GOT3 (cell line): Measurements from ENCODE around the gene ADGRD1.
"Not testable (repeated sequence)": the region's sequence is repeated elsewhere in the genome, so short reads cannot be mapped to it uniquely, and the experiment has no call there.

Source experiments
- DNase-seq: peaks from one replicate; lab custom pipeline; 2025; ENCODE audit warnings: mixed read lengths; lab: John Stamatoyannopoulos, UW

The ADGRD1 gene

DNA sequence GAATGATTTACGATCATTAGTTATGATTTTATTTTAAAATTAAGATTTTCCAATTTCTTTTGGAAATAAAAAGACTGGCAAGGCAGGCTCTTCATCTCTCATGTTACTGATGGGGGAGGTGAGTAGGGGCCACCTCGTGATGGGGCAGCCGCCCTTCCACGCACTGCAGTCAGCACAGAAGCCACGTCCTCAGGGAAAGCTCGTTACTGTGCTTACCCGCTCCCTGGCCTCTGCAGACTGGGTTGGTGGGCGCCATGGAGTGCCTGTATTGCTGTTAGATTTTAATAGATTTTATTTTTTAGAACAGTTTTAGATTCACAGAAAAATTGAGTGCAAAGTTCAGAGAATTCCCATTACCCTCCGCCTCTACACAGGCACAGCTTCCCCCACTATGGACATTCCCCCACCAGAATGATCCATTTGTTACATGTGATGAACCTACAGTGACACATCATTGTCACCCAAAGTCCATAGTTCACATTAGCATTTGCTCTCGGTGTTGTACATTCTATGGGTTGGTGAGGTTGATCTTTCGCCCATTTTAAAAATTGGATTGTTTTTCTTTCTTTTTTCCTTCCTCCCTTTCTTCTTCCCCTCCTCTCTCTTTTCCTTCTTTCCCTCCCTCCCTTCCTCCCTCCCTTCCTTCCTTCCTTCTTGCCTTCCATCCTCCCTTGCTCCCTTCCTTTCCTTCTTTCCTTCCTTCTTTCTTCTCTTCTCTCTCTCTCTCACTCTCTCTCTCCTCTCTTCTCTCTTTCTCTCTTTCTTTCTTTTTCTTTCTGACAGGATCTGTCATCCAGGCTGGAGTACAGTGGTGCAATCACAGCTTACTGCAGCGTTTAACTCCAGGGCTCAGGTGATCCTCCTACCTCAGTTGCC, 30.7 kb downstream of the ADGRD1 start:
- DNase-seq, result no peak

DNA sequence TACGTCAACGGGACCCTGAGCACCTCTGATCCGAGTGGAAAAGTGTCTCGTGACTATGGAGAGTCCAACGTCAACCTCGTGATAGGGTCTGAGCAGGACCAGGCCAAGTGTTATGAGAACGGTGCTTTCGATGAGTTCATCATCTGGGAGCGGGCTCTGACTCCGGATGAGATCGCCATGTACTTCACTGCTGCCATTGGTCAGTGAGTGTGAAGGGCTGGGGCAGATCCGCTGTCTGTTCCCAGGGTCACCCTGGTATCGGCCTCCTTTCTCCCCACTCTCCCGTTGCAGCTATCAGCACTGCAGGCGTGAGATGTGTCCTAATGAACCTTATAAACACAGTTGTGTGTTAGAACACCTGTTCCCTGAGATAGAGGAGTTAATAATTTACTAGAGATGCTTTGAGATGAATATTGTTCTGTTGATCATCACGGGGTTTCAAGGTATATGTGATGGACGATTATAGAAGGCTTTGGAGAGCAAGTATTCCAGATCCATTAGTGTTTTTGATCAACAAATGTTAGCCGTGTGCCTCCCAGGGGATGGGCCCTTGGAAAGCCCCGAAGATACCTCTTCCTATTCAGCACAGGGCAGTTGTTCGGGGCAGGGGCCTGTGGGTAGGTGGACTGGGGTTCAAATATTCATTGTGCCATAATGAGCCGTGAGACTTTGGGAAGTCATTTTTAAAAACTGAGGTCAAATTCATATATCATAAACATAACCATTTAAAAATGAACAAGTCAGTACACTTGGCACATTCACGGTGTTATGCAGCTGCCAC, 33.6 kb downstream of the ADGRD1 start:
- DNase-seq, result no peak

DNA sequence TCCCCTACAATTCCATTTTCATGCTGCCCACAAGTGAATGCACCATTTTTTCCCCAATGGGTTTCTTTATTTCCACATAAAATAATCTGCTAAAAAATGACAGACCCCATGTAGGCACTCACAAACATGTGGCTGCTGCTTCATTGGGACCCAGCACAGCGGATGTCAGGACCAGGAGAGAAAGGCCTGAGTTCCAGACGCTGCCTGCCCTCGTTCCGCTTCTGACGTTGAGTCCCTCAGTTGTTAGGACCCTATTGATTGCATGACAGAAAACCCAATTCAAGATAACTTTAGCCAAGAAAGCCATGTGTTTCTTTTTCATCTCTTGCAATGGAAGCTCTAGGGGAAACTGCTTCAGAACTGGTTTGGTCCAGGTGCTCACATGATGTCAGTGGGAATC, 34.6 kb downstream of the ADGRD1 start:
- DNase-seq, result no peak

DNA sequence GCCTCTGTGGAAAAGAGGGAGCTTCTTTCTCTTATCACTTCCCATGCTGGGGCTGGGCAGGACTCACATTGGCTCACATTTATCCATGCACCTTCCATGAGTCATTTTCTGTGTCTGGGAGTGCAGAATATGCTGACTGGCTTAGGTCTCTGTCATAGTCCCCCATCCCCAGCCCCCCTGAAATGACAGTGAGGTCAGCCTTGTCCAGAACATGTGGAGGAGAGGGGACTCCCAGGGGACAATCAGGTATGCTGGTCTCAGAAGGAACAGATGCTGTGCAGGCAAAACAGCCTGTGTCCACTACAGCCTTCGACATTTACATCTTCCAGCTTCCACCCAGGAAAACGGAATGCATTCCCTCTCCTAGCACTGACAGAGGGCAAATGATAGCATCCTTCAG, 35.0 kb downstream of the ADGRD1 start:
- no peak for DNase-seq

DNA sequence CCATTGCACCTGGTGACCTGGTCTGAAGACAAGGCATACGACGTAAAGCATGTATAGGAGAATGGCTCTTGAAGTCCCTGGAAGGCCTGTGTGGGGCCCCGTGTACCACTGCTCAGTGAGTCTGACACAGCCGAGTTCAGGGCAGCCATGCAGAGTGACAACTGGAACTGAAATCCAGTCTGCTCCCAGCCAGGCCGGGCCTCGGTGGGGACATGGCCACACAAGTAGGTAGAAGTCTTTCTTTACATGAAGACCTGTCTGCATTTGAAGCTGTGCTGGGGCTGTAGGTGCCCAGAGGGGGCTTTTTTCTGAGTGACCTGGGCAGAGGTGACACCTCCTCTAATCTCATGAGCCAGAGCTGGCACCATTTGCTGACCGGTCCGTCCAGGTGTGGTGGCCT, 35.7 kb downstream of the ADGRD1 start:
- no peak for DNase-seq

DNA sequence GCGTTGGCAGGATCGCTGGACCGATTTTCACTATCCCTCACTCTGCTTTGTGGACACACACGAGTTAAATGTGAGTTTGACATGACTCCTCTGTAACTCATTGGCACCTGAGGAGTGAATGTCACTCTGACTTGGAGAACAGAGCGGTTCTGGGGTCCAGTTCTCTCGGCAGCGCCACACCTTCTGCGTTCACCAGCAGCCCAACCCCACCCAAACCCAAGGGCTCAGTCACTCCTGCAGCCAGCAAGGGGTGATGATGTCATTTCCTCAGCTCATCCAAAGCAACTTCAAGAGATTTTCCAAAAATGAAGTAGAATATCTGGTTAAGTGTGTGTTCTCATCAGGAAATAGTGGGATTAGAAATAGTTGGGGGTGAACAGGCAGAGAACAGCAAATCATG, 36.3 kb downstream of the ADGRD1 start:
- DNase-seq, result no peak

DNA sequence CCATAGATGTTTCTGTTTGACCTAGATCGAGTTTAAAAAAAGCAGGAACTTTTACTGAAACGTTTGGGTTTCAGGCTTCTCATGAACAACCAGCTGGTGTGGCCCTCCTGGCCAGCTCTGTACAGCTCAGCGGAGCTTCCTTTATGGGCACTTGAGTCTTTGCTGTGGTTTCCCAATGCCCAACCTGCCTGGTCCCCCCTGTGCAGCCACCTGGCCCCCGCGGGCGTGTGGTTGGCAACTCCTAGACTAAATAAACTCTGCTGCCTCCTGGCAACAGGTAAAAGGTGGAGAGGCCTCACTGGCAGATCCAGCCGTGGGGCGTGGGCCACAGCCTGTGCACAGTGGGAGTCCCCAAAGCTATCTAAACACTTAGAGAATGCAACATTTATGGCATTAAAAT, 38.7 kb downstream of the ADGRD1 start:
- DNase-seq, result no peak

DNA sequence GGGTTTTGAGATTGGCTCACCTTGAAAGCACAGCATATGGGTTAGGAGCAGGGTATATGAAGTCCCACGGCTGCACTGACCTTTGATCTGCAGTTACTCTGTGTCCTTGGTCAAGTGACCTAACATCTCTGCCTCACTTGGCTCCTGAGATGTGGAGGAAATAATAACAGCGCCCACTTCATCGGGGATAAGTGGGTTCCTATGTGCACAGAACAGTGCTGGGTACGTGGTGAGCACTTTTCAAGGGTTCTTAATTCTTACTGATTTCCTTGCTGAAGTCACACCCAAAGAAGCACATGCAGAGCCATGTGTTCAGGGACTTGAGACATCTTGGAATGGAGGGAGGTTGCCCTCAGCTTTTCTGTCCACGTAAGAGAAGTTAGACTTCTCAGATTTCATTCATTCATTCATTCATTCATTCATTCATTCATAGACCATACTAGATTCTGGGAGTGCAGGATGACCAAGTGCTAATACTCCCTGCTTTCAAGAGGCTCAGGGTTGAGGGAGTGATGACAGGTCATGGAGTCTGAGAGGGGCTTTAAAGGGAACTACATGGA, 39.4 kb downstream of the ADGRD1 start:
- no peak for DNase-seq

DNA sequence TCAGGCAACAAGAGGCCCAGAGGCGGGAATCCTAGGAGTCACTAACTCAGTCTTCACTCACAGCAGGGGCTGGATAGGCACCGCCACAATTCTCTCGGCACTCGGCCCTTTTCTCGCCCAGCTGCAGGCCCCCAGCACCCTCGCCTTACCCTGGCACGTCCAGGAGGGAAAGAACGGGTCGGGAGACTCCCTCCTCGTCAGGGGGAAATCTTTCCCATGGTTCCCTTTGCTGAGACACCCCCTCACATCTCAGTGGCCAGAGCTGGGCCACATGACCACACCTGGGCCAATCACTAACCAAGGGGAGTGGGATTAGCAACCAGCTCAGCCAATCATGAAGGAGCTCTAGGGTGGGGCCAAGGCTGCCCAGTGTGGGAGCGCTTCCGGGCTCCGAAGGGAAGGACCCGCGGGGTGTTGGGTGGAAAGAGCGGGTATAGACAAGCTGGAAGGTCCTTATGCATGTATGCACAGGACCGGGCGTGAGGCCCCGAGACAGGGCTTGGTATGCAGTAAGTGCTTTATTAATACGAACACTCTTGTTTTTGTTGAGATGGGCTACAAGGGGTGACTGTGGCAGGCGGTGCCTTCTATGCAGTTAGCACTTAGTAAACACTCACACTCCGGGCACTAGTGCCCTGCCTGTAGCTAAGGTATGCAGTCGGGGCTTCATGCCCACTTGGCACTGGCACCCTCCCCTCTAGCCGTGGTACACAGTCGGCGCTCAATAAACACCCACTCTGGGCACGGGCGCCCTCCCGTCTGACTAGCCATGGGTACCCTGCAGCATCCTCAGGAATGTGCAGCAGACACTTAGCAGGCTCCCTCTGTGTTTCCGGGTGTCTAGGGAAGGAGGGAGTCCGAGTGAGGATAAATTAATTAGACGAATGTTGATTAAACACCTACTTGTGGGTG, 40.3 kb downstream of the ADGRD1 start:
- DNase-seq, result no peak

DNA sequence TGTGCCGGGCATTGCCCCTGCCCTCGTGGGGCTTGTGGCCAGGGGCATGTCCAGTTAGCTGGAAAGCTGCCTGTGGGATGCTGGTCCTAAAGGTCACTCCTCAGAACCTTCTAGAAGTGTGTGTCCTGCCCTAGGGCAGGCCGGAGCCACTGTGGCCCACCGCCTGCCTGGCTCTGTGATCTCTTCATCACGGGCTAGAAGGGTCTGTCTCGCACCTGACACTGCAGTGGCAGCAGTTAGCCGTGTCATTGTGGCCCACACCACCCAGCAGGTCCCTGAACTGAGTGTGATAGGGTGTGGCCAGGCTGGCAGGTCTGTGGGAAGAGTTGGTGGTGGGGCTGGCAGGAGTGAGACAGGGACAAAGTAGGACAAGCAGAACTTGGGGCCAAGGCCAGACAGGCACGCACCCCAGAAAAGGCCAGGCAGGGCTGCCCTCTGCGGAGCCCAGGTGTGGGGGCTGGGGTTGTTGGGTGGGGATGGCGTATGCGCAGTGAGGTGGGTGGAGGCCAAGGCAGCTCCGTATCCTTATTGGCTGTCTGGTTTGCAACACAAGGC, 41.2 kb downstream of the ADGRD1 start:
- no peak for DNase-seq

DNA sequence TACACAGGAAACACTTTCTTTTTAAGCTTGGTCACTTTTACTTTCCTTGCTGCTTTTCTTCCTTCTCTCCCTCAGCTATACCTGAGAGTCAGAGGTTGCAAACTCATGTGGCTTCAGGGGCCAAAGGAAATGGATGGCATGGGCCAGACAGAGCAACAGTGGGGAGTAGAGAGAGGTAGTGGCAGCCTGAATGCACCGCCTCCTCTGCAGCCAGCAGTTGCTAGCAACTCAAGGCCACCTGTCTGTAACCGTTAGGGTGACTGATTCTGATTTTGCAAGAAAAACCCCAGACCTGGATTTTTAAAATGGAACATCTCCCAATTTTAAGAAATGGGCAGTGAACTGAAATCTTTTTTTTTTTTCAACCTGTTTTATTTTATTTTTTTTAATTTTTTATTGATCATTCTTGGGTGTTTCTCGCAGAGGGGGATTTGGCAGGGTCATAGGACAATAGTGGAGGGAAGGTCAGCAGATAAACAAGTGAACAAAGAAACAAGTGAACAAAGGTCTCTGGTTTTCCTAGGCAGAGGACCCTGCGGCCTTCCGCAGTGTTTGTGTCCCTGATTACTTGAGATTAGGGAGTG, 41.8 kb downstream of the ADGRD1 start:
- DNase-seq, result not testable (repeated sequence)

DNA sequence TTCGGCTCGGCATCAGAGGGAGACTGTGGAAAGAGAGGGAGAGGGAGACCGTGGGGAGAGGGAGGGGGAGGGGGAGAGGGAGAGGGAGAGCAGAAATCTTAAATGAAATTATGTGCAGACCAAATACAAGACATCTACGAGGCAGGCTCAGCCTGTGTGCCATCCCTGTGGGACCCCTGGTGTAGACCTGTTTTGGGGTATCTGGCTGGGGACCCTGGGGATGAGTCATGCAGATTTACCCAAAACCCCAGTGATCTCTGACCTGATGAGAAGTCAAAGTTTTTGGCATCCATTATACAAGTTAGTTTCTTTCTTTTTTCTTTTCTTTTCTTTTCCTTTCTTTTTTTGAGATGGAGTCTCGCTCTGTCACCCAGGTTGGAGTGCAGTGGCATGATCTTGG, 44.4 kb downstream of the ADGRD1 start:
- no peak for DNase-seq

DNA sequence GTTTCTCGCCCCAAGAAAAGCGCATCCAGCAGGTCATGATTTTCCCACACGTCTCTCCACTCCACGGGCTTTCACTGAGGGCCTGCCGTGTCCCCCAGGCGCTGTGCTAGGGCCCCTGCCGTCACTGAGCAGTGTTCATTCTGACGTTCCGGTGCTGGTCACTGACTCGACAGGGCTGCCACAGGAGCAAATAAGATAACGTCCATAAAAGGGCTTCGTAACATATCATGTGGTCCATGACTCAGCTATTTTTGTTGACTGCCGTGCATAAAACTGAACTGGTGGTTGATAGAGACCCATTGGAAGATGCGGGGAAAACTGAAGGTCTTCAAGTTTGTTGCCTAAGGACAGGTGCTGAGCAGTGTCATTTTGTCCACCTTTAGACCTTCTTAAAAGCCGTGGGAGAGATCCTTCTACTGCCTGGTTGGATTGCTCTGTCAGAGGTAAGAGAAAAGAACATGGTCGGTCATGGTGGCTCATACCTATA, 46.3 kb downstream of the ADGRD1 start:
- DNase-seq, result no peak

DNA sequence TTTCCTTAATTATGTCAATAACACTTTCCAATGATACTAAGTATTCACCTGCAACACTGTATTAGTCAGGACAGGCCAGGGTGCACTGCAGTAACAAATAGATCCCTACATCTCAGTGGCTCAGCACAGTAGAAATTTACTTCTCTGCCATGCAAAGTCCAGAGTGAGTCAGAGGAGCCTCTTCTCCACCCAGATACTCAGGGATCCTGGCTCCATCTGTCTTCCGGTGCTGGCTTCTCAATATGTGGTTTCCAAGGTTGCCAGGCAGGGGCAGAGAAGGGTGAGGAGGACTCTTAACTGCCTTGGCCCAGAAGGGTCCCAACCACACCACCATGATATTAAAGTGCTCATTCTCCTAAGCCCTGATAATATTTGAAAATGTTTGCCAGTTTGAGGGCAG, 47.8 kb downstream of the ADGRD1 start:
- no peak for DNase-seq

DNA sequence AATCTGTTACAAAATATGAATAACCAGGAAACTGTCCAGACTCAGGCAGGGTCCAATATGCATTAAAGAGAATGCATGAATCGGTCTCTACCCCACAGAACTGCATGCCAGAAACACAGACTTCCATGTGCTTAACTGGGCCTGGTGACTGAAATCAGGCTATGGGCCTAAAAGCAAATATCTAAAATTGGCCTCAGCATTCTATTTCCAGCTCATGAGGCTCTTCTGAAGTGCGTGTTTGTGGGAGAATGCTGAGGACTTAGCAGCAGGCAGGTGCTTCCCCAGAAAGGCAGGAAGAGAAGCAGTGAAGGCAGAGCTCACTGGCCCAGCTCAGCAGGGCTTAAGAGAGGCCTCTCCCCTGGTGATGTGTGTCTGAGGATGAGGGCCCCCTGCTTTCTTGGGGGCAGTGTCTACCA, 48.5 kb downstream of the ADGRD1 start:
- DNase-seq, result no peak

DNA sequence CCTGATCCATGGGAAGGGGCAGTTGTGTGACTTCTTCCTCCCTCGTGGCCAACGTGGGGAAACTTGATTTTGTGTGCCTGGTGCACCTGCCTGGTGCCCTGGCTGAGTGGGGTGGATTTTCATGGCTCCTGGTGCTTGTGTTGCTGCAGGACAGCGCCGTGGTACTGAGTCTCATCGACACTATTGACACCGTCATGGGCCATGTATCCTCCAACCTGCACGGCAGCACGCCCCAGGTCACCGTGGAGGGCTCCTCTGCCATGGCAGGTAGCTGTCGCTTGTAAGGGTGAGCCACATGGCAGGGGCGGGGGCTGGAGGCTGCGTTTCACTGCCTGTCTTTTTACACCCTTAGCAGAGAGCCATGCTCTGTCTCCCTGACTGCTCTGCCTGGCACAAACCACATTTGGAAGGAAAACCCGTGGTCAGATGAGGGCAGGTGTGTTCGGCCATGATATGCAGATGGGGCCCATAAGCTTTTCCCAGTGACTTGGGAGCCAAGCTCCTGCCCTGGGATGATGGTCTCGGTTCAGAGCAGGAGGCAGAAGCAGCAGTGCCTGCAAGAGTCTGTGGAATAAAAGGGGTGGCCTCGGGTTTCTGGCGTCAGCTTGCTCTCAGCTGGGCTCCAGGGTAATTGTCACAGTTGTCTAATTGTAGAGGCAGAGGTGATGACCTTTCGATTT, 49.5 kb downstream of the ADGRD1 start:
- DNase-seq, result no peak

DNA sequence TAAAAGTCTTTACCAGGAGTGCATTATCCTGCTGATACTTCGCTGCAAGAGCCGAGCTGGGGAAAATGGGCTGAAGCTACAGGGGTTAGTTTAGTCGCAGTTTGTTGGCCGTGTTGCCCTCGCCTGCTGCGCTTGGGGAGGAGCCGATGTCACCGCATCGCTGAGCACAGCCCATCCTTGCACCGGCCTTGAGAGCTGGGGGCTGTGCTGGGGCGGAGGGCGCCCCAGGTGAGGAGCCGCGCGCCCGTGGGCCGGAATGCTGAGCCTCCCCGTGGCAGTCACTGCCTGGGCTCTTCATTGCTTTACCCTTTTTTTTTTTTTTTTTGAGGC, 50.0 kb downstream of the ADGRD1 start:
- DNase-seq, result no peak

DNA sequence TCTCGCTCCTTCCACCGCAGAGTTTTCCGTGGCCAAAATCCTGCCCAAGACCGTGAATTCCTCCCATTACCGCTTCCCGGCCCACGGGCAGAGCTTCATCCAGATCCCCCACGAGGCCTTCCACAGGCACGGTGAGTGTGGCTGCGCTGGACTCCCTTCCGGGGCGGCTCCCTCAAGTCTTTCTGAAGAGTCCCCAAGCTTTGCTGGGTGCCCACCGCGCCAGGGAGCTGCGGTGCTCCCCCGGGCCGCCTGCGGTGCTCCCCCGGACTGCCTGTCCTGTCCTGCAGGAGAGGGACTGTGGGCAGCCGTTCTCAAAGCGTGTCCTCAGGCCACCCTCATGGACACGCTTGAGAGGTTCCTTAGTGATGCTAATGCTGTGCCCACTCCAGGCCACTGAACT, 50.5 kb downstream of the ADGRD1 start:
- DNase-seq, result no peak

DNA sequence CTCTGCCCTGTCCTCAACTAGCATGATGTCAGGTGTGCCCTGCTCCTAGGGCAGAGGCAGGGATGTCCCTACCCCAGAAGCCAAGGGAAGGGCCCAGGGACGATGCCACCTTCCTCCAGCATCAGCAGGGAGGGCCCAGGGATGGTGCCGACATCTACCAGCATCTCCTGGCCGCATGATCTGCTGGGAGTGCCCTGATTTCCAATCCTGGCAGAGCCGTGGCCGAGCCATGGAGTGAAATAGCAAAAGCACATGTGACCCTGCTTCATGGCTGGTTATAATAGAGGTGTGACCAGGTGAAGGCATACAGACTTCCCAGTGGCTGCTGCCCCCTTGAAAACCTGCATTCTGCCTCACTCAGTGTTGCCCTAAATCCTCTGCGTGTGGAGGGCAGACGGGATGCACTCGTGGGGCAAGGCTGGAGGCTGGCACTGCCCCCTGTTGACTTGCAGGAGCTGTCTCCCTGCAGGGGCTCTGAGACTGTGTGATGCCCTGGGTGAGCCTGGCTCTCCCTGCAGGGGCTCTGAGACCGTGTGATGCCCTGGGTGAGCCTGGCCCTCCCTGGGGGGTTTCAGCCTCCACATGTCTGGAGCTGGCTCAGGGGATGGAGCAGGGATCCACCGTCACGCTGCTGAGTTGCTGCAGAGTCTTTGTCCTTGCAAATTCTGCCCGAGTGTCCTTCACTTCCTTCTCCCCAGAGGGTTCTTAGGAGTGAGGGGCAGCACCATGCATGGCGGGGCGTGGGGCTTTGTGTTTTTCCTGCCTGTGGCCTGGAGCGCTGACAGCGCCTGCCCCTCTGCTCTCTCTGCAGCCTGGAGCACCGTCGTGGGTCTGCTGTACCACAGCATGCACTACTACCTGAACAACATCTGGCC, 51.7 kb downstream of the ADGRD1 start:
- DNase-seq, result no peak
